CD14-positive monocyte (primary cell): ENCODE data around the gene MIEF1. TPM values are rescaled to one million over a fixed set of nuclear protein-coding genes. Genes with fewer than 3 reads are reported as not detected.

Experiments used
- DNase-seq, 3 donors: peaks; one replicate each; pipeline ENCODE4 v3.0.0-alpha.2; 2011 to 2022
- H2AFZ ChIP-seq: 2 replicates; pipeline ENCODE4 v1.6.0; 2012; ENCODE audit warnings: mild to moderate bottlenecking, low read depth, low read length, inconsistent platforms; ENCODE audit not compliant: insufficient read depth, poor library complexity, severe bottlenecking
- H3K27ac ChIP-seq, 2 donors: 1 replicate in 1 of 2; 2 replicates in 1 of 2; pipeline ENCODE4 v1.5.1; 2012 to 2013; ENCODE audit warnings: low read length in 2 of 2, control low read depth in 1 of 2, inconsistent platforms in 1 of 2, low read depth in 1 of 2, mild to moderate bottlenecking in 1 of 2
- H3K27me3 ChIP-seq, 2 donors: one replicate each; pipeline versions ENCODE4 v1.6.0 to v1.6.1; 2011 to 2013; ENCODE audit warnings: low read length in 2 of 2; ENCODE audit not compliant: control insufficient read depth in 2 of 2, insufficient read depth in 2 of 2
- H3K36me3 ChIP-seq, 2 donors: replicated peaks in 1 of 2; 1 replicate in 1 of 2; 2 replicates in 1 of 2; pipeline versions ENCODE4 v1.5.1 to v1.6.1; 2012 to 2013; ENCODE audit warnings: low read length in 2 of 2, control low read depth in 1 of 2, inconsistent platforms in 1 of 2, mild to moderate bottlenecking in 1 of 2; ENCODE audit not compliant: insufficient read depth in 2 of 2, control insufficient read depth in 1 of 2
- H3K4me1 ChIP-seq, 2 donors: 1 replicate in 1 of 2; 2 replicates in 1 of 2; pipeline versions ENCODE4 v1.5.1 to v1.6.1; 2012 to 2013; ENCODE audit warnings: low read length in 2 of 2, control low read depth in 1 of 2, inconsistent platforms in 1 of 2, mild to moderate bottlenecking in 1 of 2, moderate library complexity in 1 of 2; ENCODE audit not compliant: insufficient read depth in 2 of 2, control insufficient read depth in 1 of 2
- H3K4me2 ChIP-seq: replicated peaks from 2 replicates; pipeline ENCODE3; 2012; ENCODE audit warnings: low read length, moderate library complexity, mild to moderate bottlenecking; ENCODE audit not compliant: poor library complexity, severe bottlenecking; ENCODE audit errors: extremely low read depth
- H3K4me3 ChIP-seq, 3 experiments: fragments of 200-600 bp in 1 of 3; sonication (generic) in 1 of 3; replicated peaks in 1 of 3; 1 replicate in 2 of 3; 2 replicates in 1 of 3; pipeline ENCODE4 v1.5.1; 2011 to 2013; ENCODE audit warnings: low read length in 3 of 3, mild to moderate bottlenecking in 3 of 3, control low read depth in 2 of 3, low read depth in 2 of 3, inconsistent platforms in 1 of 3, moderate library complexity in 1 of 3
- H3K79me2 ChIP-seq: 2 replicates; pipeline ENCODE4 v1.6.0; 2012; ENCODE audit warnings: mild to moderate bottlenecking, control low read depth, inconsistent platforms, low read length, moderate library complexity; ENCODE audit not compliant: insufficient read depth
- H3K9ac ChIP-seq: 2 replicates; pipeline ENCODE4 v1.6.0; 2017; ENCODE audit warnings: low read length, mild to moderate bottlenecking; ENCODE audit not compliant: insufficient read depth, poor library complexity, severe bottlenecking
- H3K9me3 ChIP-seq, 2 donors: replicated peaks in 1 of 2; 1 replicate in 1 of 2; 2 replicates in 1 of 2; pipeline versions ENCODE4 v1.5.1 to v1.6.1; 2012 to 2013; ENCODE audit warnings: low read length in 2 of 2, control low read depth in 1 of 2; ENCODE audit not compliant: control insufficient read depth in 1 of 2, insufficient read depth in 1 of 2
- H4K20me1 ChIP-seq: 2 replicates; pipeline ENCODE4 v1.6.0; 2012; ENCODE audit warnings: mild to moderate bottlenecking, low read length, control low read depth, moderate library complexity; ENCODE audit not compliant: insufficient read depth
- H3K27ac Mint-ChIP-seq, 7 donors: one replicate each; pipeline ENCODE4 v1.8.0; 2020; ENCODE audit warnings: mild to moderate bottlenecking in 7 of 7, mixed read lengths in 7 of 7, moderate library complexity in 6 of 7, inconsistent platforms in 2 of 7
- H3K27me3 Mint-ChIP-seq, 3 donors: one replicate each; pipeline ENCODE4 v1.8.0; 2021 to 2022; ENCODE audit warnings: low read depth in 3 of 3, mild to moderate bottlenecking in 3 of 3, mixed read lengths in 3 of 3, moderate library complexity in 3 of 3, inconsistent platforms in 1 of 3
- H3K36me3 Mint-ChIP-seq, 2 donors: one replicate each; pipeline ENCODE4 v1.8.0; 2020; ENCODE audit warnings: mixed read lengths in 2 of 2, inconsistent platforms in 1 of 2, mild to moderate bottlenecking in 1 of 2
- H3K4me1 Mint-ChIP-seq: one replicate; pipeline ENCODE4 v1.8.0; 2020; ENCODE audit warnings: mild to moderate bottlenecking, mixed read lengths
- H3K4me3 Mint-ChIP-seq, 2 donors: one replicate each; pipeline ENCODE4 v1.8.0; 2020; ENCODE audit warnings: mild to moderate bottlenecking in 2 of 2, mixed read lengths in 2 of 2, moderate library complexity in 1 of 2
- H3K9me3 Mint-ChIP-seq, 7 donors: one replicate each; pipeline ENCODE4 v1.8.0; 2020 to 2022; ENCODE audit warnings: mixed read lengths in 7 of 7, mild to moderate bottlenecking in 6 of 7, moderate library complexity in 6 of 7, inconsistent platforms in 2 of 7
- CTCF ChIP-seq: fragments of 200-600 bp; IDR thresholded peaks from one replicate; pipeline ENCODE4 v1.8.0; 2022; ENCODE audit warnings: antibody characterized with exemption, mild to moderate bottlenecking
- WGBS: methylation state at CpG from one replicate; pipeline ENCODE4 v1.1.5; 2013; ENCODE audit warnings: missing lambda C conversion rate; ENCODE audit not compliant: insufficient coverage; 5-methylcytosine and 5-hydroxymethylcytosine counted together
- intact Hi-C, 2 donors: fragments of 100-400 bp; cut with micrococcal nuclease; formaldehyde crosslinking; loops; one replicate each; pipeline versions ENCODE4 v1.15.0 to v1.15.1; 2023
- polyA plus RNA-seq, 3 donors: library from polyadenylated mRNA; depleted of rRNA in 1 of 3; unstranded in 2 of 3; stranded (reverse) in 1 of 3; fragments of 300-500 nt in 2 of 3; fragments of >200 nt in 1 of 3; fragmentation: Illumina TruSeq in 2 of 3; gene quantifications; 1 replicate in 2 of 3; 2 replicates in 1 of 3; pipeline ENCODE4 v1.2.3, GENCODE V29; 2012 to 2021

Gene MIEF1
- polyA plus RNA-seq, 3 donors: 9.4 to 14.0 (median 13.3) TPM

DNA sequence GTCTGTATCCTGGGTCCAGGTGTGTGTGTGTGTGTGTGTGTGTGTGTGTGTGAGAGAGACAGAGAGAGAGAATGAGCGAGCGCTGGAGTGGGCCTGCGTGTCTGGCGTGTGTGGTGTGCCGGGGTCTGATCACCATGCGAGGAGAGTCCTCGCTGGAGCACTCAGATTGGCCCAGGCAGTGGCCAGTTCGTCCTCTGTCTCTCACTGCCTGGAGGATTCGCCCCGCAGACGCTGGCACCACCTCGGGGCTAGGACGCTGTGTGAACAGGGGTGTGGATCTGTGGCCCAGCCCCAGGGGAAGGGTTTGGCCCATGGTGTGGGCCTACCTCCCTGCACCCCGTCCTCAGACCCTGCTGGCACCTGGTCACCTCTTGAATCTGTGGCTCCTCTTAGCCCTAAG lies 56.9 kb downstream of the MIEF1 start:
- no peak overlapping the region for H3K27ac ChIP-seq
- 91% methylated on average over 9 of the region's 14 CpGs for WGBS
- no peaks in the 10 kb centered on the region for H3K4me1 ChIP-seq
- TF ChIP-seq CTCF: no peak
- peaks cover 25 to 53% of the 10 kb centered on the region in 2 donors for H3K27me3 ChIP-seq
- H4K20me1 ChIP-seq: no peaks in the 10 kb centered on the region
- Mint-ChIP-seq H3K9me3 (peaks cover 0 to 7% (median 2%) of the 10 kb centered on the region in 7 donors), H3K36me3 (peaks cover 0 to 4% of the 10 kb centered on the region in 2 donors), H3K27me3 (peaks cover 53 to 71% (median 56%) of the 10 kb centered on the region in 3 donors), H3K27ac (no peak overlapping the region), H3K4me3 (peak overlapping the region in 1 of 2 donors; percentile 75), H3K4me1 (peaks cover 1% of the 10 kb centered on the region)
- no peak overlapping the region for H2AFZ ChIP-seq
- H3K9me3 ChIP-seq: peaks cover 0 to 13% of the 10 kb centered on the region in 2 donors
- no peak overlapping the region for H3K4me2 ChIP-seq
- H3K9ac ChIP-seq: no peak overlapping the region
- no peak overlapping the region for H3K4me3 ChIP-seq
- intact Hi-C loops: no loop called here
- no peak for DNase-seq
- no peaks in the 10 kb centered on the region for H3K36me3 ChIP-seq
- H3K79me2 ChIP-seq: no peaks in the 10 kb centered on the region

GRCh38 chr22:39559456-39560105 lies 57.5 kb downstream of the MIEF1 start:
- H3K36me3 Mint-ChIP-seq: peaks cover 0 to 4% of the 10 kb centered on the region in 2 donors
- H3K4me3 Mint-ChIP-seq: no peak overlapping the region
- H3K9ac ChIP-seq: no peak overlapping the region
- peaks cover 50 to 65% (median 51%) of the 10 kb centered on the region in 3 donors for H3K27me3 Mint-ChIP-seq
- no peaks in the 10 kb centered on the region for H4K20me1 ChIP-seq
- no peak overlapping the region for H3K27ac Mint-ChIP-seq
- TF ChIP-seq CTCF: peak; percentile 36
- no peak overlapping the region for H2AFZ ChIP-seq
- H3K4me1 Mint-ChIP-seq: peaks cover 1% of the 10 kb centered on the region
- intact Hi-C loops: no loop called here
- H3K36me3 ChIP-seq: no peaks in the 10 kb centered on the region
- no peak for DNase-seq
- no peak overlapping the region for H3K4me2 ChIP-seq
- H3K4me3 ChIP-seq: no peak overlapping the region
- no peaks in the 10 kb centered on the region for H3K4me1 ChIP-seq
- H3K9me3 Mint-ChIP-seq: peaks cover 0 to 7% (median 2%) of the 10 kb centered on the region in 7 donors
- WGBS: 31% methylated on average over 3 of the region's 11 CpGs
- peaks cover 25 to 49% of the 10 kb centered on the region in 2 donors for H3K27me3 ChIP-seq
- H3K79me2 ChIP-seq: no peaks in the 10 kb centered on the region
- no peak overlapping the region for H3K27ac ChIP-seq
- peaks cover 0 to 13% of the 10 kb centered on the region in 2 donors for H3K9me3 ChIP-seq
